Mammary epithelial cell (primary cell): ENCODE data around the gene TERB1.

Experiments used
- EZH2 ChIP-seq: IDR thresholded peaks from 2 replicates; pipeline ENCODE4 v1.6.1; 2012; ENCODE audit warnings: low read length, inconsistent platforms, borderline replicate concordance
- TF ChIP-seq, protein P1 (sequence below), 2 donors: IDR thresholded peaks in 1 of 2; conservative IDR thresholded peaks in 1 of 2; 2 replicates each; pipeline ENCODE4 v1.5.1; 2011 to 2012; ENCODE audit warnings: inconsistent platforms in 2 of 2, low read length in 2 of 2, mild to moderate bottlenecking in 2 of 2, control low read depth in 1 of 2, low read depth in 1 of 2; ENCODE audit not compliant: insufficient read depth in 1 of 2; ENCODE audit errors: extremely low read depth in 1 of 2

GRCh38 chr16:66714062-66714461, 87.3 kb downstream of the TERB1 start:
- TF ChIP-seq, protein P1, sequence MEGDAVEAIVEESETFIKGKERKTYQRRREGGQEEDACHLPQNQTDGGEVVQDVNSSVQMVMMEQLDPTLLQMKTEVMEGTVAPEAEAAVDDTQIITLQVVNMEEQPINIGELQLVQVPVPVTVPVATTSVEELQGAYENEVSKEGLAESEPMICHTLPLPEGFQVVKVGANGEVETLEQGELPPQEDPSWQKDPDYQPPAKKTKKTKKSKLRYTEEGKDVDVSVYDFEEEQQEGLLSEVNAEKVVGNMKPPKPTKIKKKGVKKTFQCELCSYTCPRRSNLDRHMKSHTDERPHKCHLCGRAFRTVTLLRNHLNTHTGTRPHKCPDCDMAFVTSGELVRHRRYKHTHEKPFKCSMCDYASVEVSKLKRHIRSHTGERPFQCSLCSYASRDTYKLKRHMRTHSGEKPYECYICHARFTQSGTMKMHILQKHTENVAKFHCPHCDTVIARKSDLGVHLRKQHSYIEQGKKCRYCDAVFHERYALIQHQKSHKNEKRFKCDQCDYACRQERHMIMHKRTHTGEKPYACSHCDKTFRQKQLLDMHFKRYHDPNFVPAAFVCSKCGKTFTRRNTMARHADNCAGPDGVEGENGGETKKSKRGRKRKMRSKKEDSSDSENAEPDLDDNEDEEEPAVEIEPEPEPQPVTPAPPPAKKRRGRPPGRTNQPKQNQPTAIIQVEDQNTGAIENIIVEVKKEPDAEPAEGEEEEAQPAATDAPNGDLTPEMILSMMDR (conservative IDR thresholded peaks at IDR 0.05 in 1 of 2, IDR thresholded peaks at IDR 0.05 in 1 of 2; ENCODE audit: extremely low read depth in 1 of 2, insufficient read depth in 1 of 2, low read depth in 1 of 2, low read length in 2 of 2) = no peak
- no peak for TF ChIP-seq EZH2
